ENCODE measurements around the gene PLSCR3.
A peak's percentile ranks its signal among the peaks of the same experiment; 100 is the strongest.

PLSCR3 gene

GRCh38 chr17:7406235-7406825 lies 12.0 kb upstream of the PLSCR3 start:
- Histone ChIP-seq H3K23ac (ENCODE audit: low read depth, low read length, poor library complexity) (no peak overlapping the region), H3K4me3 (ENCODE audit: low read length in 2 of 2) (peak overlapping the region; percentile 60 to 97), H3K36me3 (replicated peaks in 1 of 2; ENCODE audit: control insufficient read depth in 2 of 2, insufficient read depth in 2 of 2, low read length in 2 of 2) (peaks cover 30 to 44% of the 10 kb centered on the region in 2 donors), H4K8ac (ENCODE audit: low read depth, low read length) (no peak overlapping the region), H2BK120ac (ENCODE audit: low read depth, low read length) (no peak overlapping the region), H4K91ac (ENCODE audit: low read depth, low read length, poor library complexity) (no peak overlapping the region), H2AFZ (ENCODE audit: low read length) (no peak overlapping the region), H3K9ac (ENCODE audit: low read depth, low read length, poor library complexity) (peak overlapping the region; percentile 30), H3K4me1 (ENCODE audit: control insufficient read depth in 2 of 2, insufficient read depth in 1 of 2, low read depth in 1 of 2, low read length in 2 of 2) (peaks cover 14 to 25% of the 10 kb centered on the region in 2 donors), H2BK5ac (ENCODE audit: low read length) (no peak overlapping the region), H3K9me3 (replicated peaks in 1 of 2; ENCODE audit: control insufficient read depth in 2 of 2, insufficient read depth in 1 of 2, low read depth in 1 of 2, low read length in 2 of 2) (peaks cover 0 to 2% of the 10 kb centered on the region in 2 donors), H3K27me3 (ENCODE audit: control insufficient read depth in 3 of 3, insufficient read depth in 3 of 3, low read depth in 1 of 3, low read length in 3 of 3) (no peaks in the 10 kb centered on the region), H3K14ac (ENCODE audit: low read length) (no peak overlapping the region), H3K18ac (ENCODE audit: low read length) (peak overlapping the region; percentile 59), H2BK12ac (ENCODE audit: low read length) (no peak overlapping the region), H3K27ac (replicated peaks; ENCODE audit: low read length) (no peak overlapping the region), H3K79me1 (ENCODE audit: low read depth, low read length) (peaks cover 18% of the 10 kb centered on the region), H3K4me2 (ENCODE audit: insufficient read depth, low read length, poor library complexity, severe bottlenecking) (peak overlapping the region; percentile 92), H3K4ac (ENCODE audit: low read length) (no peak overlapping the region), H2AK5ac (ENCODE audit: low read depth, low read length) (peak overlapping the region; percentile 71), H2BK15ac (ENCODE audit: low read length) (no peak overlapping the region)
- DNase-seq (ENCODE audit: low spot score): no peak
- no CpG with 5 or more reads among the region's 12 CpGs for WGBS, 2 donors (ENCODE audit: extremely low coverage in 2 of 2, insufficient read length in 2 of 2, insufficient replicate concordance in 1 of 2)

DNA sequence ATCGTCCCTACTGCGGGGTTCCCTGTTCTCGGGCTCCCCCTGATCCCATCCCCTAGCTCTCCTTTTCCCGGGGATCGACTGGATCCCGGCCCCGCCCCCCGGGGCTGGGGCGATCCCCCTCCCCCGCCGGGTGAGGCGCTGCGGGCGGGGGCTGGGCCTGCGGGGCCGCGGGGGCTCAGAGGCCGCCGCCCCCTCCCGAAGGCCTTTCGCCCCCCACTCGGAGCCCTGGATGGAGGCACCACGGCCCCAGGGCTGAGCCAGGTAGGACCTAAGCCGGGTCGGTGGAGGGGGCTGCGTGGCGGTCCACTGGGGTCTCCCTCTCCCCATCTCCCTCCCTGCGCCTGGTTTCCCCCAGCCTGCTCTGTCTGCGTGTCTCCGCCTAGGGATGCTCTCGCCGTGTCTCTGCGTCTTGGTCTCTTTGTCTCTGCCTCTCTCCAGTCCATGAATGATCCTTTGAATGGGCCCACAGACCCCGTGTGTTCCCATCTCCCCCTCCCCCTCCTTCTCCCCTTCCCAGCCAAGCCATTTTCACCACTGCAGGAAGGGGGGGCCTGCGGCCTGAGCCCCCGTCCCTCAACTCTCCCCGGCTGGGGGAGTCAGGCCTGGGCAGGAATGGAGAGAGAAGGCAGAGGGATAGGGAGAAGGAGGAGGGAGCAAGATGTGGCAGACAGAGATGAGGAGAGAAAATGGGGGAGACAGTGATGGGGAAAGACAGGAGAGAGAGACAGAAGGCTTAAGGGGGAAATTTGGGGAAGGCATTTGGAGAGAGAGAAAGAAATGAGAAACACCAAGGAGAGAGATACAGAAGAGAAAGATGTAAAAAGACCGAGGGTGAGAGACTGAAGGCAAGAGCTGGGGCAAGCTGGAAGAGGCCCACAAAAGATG lies 11.3 kb upstream of the PLSCR3 start:
- peaks cover 14 to 25% of the 10 kb centered on the region in 2 donors for H3K4me1 ChIP-seq (ENCODE audit: control insufficient read depth in 2 of 2, insufficient read depth in 1 of 2, low read depth in 1 of 2, low read length in 2 of 2)
- H4K8ac ChIP-seq (ENCODE audit: low read depth, low read length): peak overlapping the region; percentile 65
- H3K14ac ChIP-seq (ENCODE audit: low read length): peak overlapping the region; percentile 94
- no peak overlapping the region for H4K91ac ChIP-seq (ENCODE audit: low read depth, low read length, poor library complexity)
- peak overlapping the region; percentile 94 for H3K9ac ChIP-seq (ENCODE audit: low read depth, low read length, poor library complexity)
- peaks cover 18% of the 10 kb centered on the region for H3K79me1 ChIP-seq (ENCODE audit: low read depth, low read length)
- DNase-seq (ENCODE audit: low spot score): no peak
- no peaks in the 10 kb centered on the region for H3K27me3 ChIP-seq (ENCODE audit: control insufficient read depth in 3 of 3, insufficient read depth in 3 of 3, low read depth in 1 of 3, low read length in 3 of 3)
- peaks cover 25 to 36% of the 10 kb centered on the region in 2 donors for H3K36me3 ChIP-seq (replicated peaks in 1 of 2; ENCODE audit: control insufficient read depth in 2 of 2, insufficient read depth in 2 of 2, low read length in 2 of 2)
- H2AFZ ChIP-seq (ENCODE audit: low read length): peak overlapping the region; percentile 81
- peak overlapping the region; percentile 89 for H2BK15ac ChIP-seq (ENCODE audit: low read length)
- peak overlapping the region; percentile 92 for H3K4me2 ChIP-seq (ENCODE audit: insufficient read depth, low read length, poor library complexity, severe bottlenecking)
- peak overlapping the region; percentile 88 for H2BK5ac ChIP-seq (ENCODE audit: low read length)
- peak overlapping the region; percentile 60 to 97 for H3K4me3 ChIP-seq (ENCODE audit: low read length in 2 of 2)
- peak overlapping the region; percentile 84 for H3K4ac ChIP-seq (ENCODE audit: low read length)
- H3K27ac ChIP-seq (replicated peaks; ENCODE audit: low read length): peak overlapping the region; percentile 81
- peaks cover 0 to 2% of the 10 kb centered on the region in 2 donors for H3K9me3 ChIP-seq (replicated peaks in 1 of 2; ENCODE audit: control insufficient read depth in 2 of 2, insufficient read depth in 1 of 2, low read depth in 1 of 2, low read length in 2 of 2)
- peak overlapping the region; percentile 89 for H3K18ac ChIP-seq (ENCODE audit: low read length)
- peak overlapping the region; percentile 89 for H3K23ac ChIP-seq (ENCODE audit: low read depth, low read length, poor library complexity)
- H2AK5ac ChIP-seq (ENCODE audit: low read depth, low read length): peak overlapping the region; percentile 100
- H2BK120ac ChIP-seq (ENCODE audit: low read depth, low read length): peak overlapping the region; percentile 91
- WGBS, 2 donors (ENCODE audit: extremely low coverage in 2 of 2, insufficient read length in 2 of 2, insufficient replicate concordance in 1 of 2): no CpG with 5 or more reads among the region's 38 CpGs
- H2BK12ac ChIP-seq (ENCODE audit: low read length): no peak overlapping the region

- Histone ChIP-seq H2AK5ac (ENCODE audit: low read depth, low read length) (peak overlapping the region; percentile 100), H3K9me3 (replicated peaks in 1 of 2; ENCODE audit: control insufficient read depth in 2 of 2, insufficient read depth in 1 of 2, low read depth in 1 of 2, low read length in 2 of 2) (peaks cover 0 to 2% of the 10 kb centered on the region in 2 donors), H4K8ac (ENCODE audit: low read depth, low read length) (no peak overlapping the region), H2BK5ac (ENCODE audit: low read length) (peak overlapping the region; percentile 88), H2AFZ (ENCODE audit: low read length) (peak overlapping the region; percentile 81), H3K27me3 (ENCODE audit: control insufficient read depth in 3 of 3, insufficient read depth in 3 of 3, low read depth in 1 of 3, low read length in 3 of 3) (no peaks in the 10 kb centered on the region), H3K4ac (ENCODE audit: low read length) (peak overlapping the region; percentile 84), H3K14ac (ENCODE audit: low read length) (peak overlapping the region; percentile 89), H2BK120ac (ENCODE audit: low read depth, low read length) (peak overlapping the region; percentile 91), H3K27ac (replicated peaks; ENCODE audit: low read length) (peak overlapping the region; percentile 81), H2BK15ac (ENCODE audit: low read length) (peak overlapping the region; percentile 89), H3K4me2 (ENCODE audit: insufficient read depth, low read length, poor library complexity, severe bottlenecking) (peak overlapping the region; percentile 92), H3K36me3 (replicated peaks in 1 of 2; ENCODE audit: control insufficient read depth in 2 of 2, insufficient read depth in 2 of 2, low read length in 2 of 2) (peaks cover 17 to 29% of the 10 kb centered on the region in 2 donors), H3K18ac (ENCODE audit: low read length) (peak overlapping the region; percentile 90), H4K91ac (ENCODE audit: low read depth, low read length, poor library complexity) (no peak overlapping the region), H3K4me3 (ENCODE audit: low read length in 2 of 2) (peak overlapping the region; percentile 60 to 97), H2BK12ac (ENCODE audit: low read length) (no peak overlapping the region), H3K23ac (ENCODE audit: low read depth, low read length, poor library complexity) (peak overlapping the region; percentile 55), H3K4me1 (ENCODE audit: control insufficient read depth in 2 of 2, insufficient read depth in 1 of 2, low read depth in 1 of 2, low read length in 2 of 2) (peaks cover 14 to 25% of the 10 kb centered on the region in 2 donors), H3K9ac (ENCODE audit: low read depth, low read length, poor library complexity) (peak overlapping the region; percentile 90), H3K79me1 (ENCODE audit: low read depth, low read length) (peaks cover 15% of the 10 kb centered on the region)
- DNase-seq (ENCODE audit: low spot score): peak; percentile 74
- no CpG with 5 or more reads among the region's 65 CpGs for WGBS, 2 donors (ENCODE audit: extremely low coverage in 2 of 2, insufficient read length in 2 of 2, insufficient replicate concordance in 1 of 2)
Observed at GRCh38 chr17:7404737-7405349, 10.5 kb upstream of the PLSCR3 start.

All from neuronal stem cell (in vitro differentiated cells).